DMS153 treated with DMSO at 0.1 percent for 48 hours (cell line): ENCODE data around the gene ORC3.

Source experiments
- DNase-seq: peaks from one replicate; lab custom pipeline; 2025; ENCODE audit not compliant: unreplicated experiment; lab: John Stamatoyannopoulos, UW

Gene ORC3

GRCh38 chr6:87589693-87590416 lies at the start of gene ORC3, which contains the start of gene RARS2:
Gene ORC3 (plus strand): TSS chr6:87590135. CDS start chr6:87590169, 34 bp downstream.
Gene RARS2 (minus strand): TSS chr6:87589987. CDS start chr6:87589957, 30 bp downstream.
- DNase-seq: peak; percentile 95

GRCh38 chr6:87540539-87540938 lies 49.4 kb upstream of the ORC3 start:
- no peak for DNase-seq

- DNase-seq: no peak
These were observed 48.9 kb upstream of the ORC3 start for GRCh38 chr6:87541041-87541440.

- no peak for DNase-seq
These were observed 48.2 kb upstream of the ORC3 start for GRCh38 chr6:87541744-87542143.

- no peak for DNase-seq
These were observed 46.0 kb upstream of the ORC3 start for GRCh38 chr6:87543696-87544473.

- no peak for DNase-seq
These were observed 45.5 kb upstream of the ORC3 start for GRCh38 chr6:87544474-87544735.

GRCh38 chr6:87551799-87552198 lies 38.1 kb upstream of the ORC3 start:
- DNase-seq: no peak

- no peak for DNase-seq
These were observed 36.7 kb upstream of the ORC3 start for GRCh38 chr6:87553159-87553765.

GRCh38 chr6:87555506-87555905 lies 34.4 kb upstream of the ORC3 start:
- no peak for DNase-seq

GRCh38 chr6:87558446-87558845 lies 31.5 kb upstream of the ORC3 start:
- no peak for DNase-seq

- no peak for DNase-seq
These were observed 28.9 kb upstream of the ORC3 start for GRCh38 chr6:87561017-87561416.

- no peak for DNase-seq
These were observed 17.9 kb upstream of the ORC3 start for GRCh38 chr6:87572021-87572420.

- DNase-seq: no peak
These were observed 17.1 kb upstream of the ORC3 start for GRCh38 chr6:87572883-87573282.

- no peak for DNase-seq
These were observed 16.5 kb upstream of the ORC3 start for GRCh38 chr6:87573307-87574024.

GRCh38 chr6:87574237-87574804 lies 15.6 kb upstream of the ORC3 start:
- peak; percentile 62 for DNase-seq

GRCh38 chr6:87575423-87575822 lies 14.5 kb upstream of the ORC3 start:
- peak; percentile 49 for DNase-seq

GRCh38 chr6:87583822-87584221 lies 6.1 kb upstream of the ORC3 start:
- DNase-seq: no peak

GRCh38 chr6:87586371-87587077 lies 3.4 kb upstream of the ORC3 start:
- no peak for DNase-seq

- no peak for DNase-seq
These were observed 1.1 kb upstream of the ORC3 start for GRCh38 chr6:87588756-87589407.

GRCh38 chr6:87590417-87590880 lies 514 bp downstream of the ORC3 start:
- no peak for DNase-seq
